ENCODE measurements around the gene TCERG1L. TPM values are rescaled to one million over a fixed set of nuclear protein-coding genes. Genes with fewer than 3 reads are reported as not detected.

Gene TCERG1L
- total RNA-seq, 4 donors from 2014 or later, result not detected

DNA sequence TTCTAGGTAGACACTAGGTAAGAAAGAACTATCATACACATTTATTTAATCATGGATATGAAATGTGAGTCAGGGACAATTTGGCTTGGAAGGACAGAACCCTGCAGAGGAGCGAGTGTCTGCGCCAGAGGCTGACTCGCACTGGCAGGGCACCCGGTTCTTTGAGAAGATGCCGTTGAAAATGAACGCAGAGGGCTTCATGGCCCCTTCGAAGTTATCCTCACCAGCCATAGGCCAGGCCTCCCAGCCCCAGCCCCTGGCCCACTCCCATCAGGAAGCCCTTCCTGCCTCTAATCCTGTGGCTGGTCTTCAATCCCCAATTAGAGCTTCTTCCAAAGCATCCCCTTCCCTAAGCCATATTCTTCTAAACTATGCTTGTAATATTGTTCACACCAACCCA is 239.8 kb downstream of the TCERG1L start:
- TF ChIP-seq, protein P1, sequence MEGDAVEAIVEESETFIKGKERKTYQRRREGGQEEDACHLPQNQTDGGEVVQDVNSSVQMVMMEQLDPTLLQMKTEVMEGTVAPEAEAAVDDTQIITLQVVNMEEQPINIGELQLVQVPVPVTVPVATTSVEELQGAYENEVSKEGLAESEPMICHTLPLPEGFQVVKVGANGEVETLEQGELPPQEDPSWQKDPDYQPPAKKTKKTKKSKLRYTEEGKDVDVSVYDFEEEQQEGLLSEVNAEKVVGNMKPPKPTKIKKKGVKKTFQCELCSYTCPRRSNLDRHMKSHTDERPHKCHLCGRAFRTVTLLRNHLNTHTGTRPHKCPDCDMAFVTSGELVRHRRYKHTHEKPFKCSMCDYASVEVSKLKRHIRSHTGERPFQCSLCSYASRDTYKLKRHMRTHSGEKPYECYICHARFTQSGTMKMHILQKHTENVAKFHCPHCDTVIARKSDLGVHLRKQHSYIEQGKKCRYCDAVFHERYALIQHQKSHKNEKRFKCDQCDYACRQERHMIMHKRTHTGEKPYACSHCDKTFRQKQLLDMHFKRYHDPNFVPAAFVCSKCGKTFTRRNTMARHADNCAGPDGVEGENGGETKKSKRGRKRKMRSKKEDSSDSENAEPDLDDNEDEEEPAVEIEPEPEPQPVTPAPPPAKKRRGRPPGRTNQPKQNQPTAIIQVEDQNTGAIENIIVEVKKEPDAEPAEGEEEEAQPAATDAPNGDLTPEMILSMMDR (IDR thresholded peaks at IDR 0.05; ENCODE audit: low read depth), result no peak

DNA sequence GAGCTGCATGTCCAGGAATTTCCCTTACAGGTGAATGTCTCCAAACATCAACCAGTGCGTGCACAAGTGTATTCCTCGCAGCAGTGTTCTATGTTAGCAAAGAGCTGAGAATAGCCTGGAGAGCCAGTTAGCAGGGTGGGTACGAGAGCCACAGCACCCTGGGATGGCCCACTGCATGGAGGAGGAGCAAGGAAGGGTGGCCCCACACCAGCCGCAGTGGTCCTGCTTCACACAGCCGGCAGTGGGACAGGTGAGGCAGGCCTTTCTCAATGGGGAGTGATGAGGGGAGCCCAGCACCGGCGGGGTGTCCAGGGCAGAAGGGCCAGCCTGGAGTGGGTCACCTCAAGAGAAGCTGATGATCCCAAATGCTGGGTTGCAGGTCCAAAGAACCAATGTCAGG is 240.7 kb downstream of the TCERG1L start:
- TF ChIP-seq, protein P1 (IDR thresholded peaks at IDR 0.05; ENCODE audit: low read depth), result no peak

DNA sequence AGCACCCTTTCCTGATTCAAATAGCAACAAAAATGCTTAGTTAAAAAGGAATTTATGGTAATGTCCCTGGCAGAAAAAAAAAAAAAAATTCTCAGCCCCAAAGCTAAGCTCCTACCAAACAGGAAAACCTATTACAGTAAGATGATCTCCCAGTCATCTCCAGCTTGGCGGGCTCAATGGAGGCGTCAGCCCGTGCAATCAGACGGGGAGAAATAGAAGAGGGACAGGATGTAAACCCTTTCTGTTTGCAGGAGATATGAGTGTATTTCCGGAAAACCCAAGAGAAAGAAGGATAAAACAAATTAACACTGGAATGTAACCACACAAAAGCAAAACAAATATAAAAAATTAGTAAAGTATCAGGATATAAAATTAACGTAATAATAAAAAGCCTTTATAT is 242.8 kb downstream of the TCERG1L start:
- TF ChIP-seq, protein P1 (IDR thresholded peaks at IDR 0.05; ENCODE audit: low read depth), result no peak

DNA sequence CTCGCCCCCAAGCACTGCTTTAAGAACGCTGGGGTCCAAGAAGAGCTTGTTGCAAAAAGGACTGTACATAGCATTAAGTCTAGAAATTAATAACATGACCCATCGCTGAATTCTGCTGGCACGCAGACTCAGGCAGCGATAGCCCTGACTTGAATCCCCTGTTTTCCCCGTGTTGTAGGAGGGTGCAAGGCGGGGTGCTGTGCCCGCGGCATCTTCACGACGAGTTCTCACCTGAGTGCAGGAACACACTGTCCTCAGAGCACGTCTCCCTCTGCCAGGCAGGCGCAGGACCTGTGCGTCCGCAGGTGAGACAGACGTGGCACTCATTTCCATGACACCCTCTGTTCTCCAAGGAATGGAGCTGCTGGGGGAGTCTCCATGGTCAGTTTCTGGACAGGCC is 243.2 kb downstream of the TCERG1L start:
- TF ChIP-seq, protein P1 (IDR thresholded peaks at IDR 0.05; ENCODE audit: low read depth), result no peak

DNA sequence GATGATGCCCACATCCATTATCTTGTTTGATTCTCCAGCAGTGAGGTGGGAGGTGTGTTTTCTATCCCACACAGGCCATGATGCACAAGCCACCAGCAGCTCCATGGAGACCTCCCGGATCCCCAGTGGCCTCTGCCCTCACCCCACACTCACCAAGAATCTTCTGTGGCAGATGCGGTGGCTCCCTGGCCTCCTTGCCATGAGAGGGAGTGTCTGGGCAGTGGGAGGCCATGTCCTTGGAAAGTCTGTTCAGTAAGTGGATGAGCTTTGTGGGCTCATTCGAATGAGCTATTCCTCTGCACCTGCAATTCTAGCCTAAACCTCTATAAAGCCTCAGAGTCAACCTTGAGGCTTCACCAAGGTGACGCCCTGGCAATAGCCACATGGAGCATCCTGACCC is 243.8 kb downstream of the TCERG1L start:
- TF ChIP-seq, protein P1 (IDR thresholded peaks at IDR 0.05; ENCODE audit: low read depth), result no peak

DNA sequence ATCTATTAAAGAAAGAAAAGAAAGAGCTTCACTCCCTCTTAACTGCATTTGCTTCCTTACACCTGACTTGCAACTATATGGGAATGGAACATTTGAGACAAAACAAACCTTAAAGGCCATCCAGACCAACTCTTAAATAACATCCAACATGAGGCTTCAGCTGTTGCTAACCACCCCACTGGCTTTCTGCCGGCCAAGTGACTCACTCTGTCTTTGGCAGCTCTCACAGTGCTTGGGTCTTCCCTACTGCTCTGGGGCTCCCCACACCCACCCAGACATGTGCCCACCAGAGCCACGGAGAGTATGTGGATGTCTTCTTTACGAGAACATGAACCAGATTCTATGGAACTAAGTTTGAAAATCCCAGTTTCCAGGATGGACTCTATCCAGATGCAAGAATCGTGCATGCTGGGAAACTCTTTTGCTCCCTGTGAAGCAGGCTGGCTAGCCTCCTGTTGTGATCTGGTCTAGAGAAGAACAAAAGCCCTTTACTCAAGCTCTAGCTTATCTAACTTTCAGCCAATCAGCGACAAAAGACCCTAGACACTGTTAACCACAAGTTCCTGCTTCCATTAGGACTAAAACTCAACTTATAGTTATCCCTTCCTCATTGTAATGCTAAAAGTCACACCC is 245.7 kb downstream of the TCERG1L start:
- TF ChIP-seq, protein P1 (IDR thresholded peaks at IDR 0.05; ENCODE audit: low read depth), result no peak

DNA sequence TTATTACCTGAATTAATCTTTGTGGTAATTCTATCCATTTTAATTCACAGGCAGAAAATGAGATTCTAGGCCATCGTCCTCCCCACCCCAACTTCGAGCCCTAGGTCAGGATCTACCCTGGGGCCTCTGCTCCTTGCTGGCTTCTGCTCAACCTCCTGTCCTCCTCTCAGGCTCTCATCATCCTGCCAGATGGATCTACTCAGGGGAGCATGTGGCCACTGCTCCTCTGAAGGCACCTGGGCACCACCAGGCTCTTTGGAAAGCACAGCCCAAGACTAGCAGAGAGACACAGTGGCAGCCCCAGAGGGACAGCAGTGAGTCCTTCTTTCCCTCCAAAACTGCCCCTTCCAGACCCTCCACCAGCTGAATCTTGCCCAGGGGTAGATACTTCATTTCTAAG is 248.2 kb downstream of the TCERG1L start:
- TF ChIP-seq, protein P1 (IDR thresholded peaks at IDR 0.05; ENCODE audit: low read depth), result no peak
